NCI-H2081 treated with DMSO at 0.1 percent for 48 hours (cell line): ENCODE data around the gene FAM217A.
"Not testable (repeated sequence)": the region's sequence is repeated elsewhere in the genome, so short reads cannot be mapped to it uniquely, and the experiment has no call there.

Source experiments
- DNase-seq: peaks from one replicate; lab custom pipeline; 2025; lab: John Stamatoyannopoulos, UW

Gene FAM217A, protein sequence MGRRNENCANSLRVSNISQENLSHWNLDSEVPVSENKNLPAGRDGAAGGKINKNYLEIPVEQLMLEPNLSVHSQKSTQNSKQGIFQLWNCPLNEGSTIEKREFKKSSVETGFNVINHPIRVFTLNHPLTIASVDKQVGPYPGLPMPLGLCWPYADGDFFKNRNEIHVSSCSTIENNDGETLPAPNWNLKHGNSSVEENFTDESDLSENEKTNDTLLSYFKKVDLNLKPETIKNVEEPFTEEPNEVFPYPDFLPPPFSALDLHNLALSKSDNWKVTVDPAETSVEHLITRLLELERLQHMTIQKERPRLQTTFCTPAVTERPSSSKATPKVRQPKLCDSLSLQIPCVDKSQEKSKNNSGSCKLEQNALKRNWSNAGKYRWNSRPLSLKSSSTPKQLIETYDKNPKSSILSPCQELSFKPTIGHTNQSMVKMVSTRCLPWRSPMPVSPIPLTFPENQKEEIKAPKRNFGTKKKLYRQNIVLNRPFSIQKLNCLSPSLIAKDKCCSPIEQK

DNA sequence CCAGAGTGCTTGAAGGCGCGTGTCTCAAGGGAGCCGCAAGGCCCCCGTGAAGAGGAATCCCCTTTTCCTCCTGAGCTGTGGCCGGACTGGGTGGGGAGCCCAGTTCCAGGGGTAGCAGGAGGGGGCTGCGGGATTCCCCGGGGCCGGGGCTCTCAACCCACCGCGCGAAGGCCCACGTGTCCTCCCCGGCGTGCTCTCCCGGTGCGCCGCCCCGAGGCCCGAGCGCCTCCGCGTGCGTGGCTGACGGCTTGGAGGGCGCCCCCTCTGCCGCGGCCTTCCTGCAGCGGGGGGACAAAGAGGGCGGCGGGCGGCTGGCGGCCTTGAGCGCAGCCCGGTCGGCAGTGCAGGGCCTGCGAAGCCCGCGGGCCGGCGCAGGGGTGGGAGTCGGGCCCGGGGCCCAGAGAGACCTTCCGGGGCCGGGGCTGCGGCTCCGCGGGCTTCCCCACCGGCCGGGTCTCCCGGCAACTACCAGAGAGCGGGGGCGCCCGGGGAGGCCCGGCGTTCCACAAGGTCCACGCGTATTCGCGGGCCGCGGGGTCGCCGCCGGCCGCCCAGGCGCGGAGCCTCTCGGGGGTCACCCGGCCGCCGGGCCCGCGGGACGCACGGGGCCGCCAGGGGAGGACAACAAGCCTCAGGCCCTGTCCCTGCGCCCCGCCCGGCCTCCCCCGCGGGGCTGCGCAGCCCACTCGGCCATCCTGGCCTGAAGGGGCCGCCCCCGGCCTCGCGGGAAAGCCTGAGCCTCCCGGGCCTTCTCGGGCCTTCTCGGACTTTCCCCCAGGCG is at the start of gene FAM217A:
FAM217A (minus strand) TSS at position 447 of the 781 bp plus-strand sequence. CDS start 1,723 bp downstream, outside the sequence.
- DNase-seq = no peak

DNA sequence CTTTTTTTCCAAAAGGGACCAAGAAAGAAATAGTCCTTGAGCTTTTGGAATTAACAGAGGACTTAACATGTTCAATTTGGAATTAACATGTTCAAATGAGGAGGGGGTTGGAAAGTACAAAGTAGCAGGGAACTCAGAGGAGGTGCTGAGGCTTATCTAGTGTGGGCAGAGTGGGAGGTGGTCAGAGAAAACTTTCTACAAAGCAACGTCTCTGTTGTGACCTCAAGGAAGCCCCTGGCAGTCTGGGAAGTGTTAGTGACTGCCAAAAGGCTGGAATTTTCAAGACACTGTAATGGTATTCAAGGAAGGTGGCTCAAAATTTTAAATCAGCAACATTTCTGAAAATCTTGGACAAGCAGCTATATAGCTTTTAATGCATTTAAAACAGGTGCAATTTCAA is 49.1 kb upstream of the FAM217A start:
- no peak for DNase-seq

DNA sequence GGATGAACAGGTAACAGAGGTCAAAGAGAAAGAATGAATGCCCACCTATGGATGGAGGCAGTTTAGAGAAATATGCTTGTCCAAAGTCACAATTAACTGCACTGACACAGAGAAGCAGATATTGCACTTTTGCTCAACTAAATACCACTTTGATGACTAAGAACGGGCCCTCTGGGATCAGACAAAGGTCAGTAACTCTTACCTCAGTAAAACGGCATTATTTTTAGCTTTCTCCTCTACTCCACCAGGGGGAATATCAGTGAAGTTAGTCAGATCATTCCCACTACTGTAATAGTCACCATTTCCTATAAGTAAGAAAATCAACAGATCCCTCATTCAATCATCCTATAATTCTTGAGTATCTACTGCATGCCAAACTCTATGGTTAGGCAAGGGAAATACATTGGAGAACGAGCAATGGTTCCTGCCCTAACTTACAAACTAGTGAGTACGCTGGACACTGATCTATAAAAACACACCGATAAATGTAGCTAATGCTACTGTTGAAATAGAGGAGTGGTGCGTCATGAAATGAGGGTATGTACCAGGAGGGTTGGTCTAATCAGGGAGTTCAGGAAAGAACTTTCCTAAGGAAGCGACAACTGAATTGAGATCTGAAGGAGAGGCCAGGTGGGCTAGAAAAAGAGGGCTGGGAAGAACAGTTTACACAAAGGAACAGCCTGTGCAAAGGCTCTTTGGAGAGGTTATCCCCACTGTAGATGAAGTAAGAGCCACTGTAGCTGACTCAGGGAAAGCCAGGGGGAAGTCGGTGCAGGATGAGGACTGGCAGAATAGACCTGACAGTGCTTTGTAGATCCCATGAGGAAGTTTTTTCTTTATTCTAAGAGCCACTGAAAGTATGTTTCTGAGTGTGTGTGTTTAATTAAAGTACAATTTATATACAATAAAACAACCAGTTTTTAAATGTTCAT is 47.3 kb upstream of the FAM217A start:
- DNase-seq = no peak

DNA sequence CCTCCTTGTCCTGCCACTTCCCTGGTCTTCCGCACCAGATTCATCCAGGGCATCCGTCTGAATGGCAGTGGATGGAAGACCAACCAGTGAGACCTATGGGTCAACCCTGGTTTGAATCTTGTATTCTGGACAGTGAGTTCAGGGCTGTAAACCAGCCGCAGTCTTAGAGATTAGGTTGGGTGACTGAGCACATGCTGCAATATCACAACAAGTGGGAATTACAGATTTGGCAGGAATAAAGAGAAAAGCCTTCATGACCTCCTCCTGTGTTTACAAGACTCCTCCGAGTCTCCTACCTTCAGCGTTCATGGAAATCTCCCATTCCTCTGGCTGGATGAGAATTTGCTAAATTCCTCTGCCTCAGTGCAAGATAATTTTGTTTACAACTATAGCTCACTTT is 46.6 kb upstream of the FAM217A start:
- no peak for DNase-seq

DNA sequence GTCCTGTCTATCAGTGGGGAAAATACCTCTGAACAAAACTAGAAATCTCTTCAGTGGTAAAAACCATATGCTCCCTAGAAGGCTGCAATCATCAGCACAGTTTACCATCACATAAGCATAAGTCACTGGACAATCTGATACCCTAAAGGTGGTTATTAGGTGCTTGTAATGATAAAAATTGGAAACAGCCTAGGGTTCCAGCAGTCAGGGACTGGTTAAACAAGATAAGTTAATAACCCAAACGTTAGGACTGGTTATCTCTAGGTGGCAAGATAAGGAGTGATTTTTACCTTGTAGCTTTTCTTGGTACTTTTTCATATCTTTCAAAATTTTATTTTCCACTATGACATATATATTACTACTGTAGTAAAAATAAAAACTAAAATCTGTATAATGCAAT is 45.4 kb upstream of the FAM217A start:
- no peak for DNase-seq

DNA sequence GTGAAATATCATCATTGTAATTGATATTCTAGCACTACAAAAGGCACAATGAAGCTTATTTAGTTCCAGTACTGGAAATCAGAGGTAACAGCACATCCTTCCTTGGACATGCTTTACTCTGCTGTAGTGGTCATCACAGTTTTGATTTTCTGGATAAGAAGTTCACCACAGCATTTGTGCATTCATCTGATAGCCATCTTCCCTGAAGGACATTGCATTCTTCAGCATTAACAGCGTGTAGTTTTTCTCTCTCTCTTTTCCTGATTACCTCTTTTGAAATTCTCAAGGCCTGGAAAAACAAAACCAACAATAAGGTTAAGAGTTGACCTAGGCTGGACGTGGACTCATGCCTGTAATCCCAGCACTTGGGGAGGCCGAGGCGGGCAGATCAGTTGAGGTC is 36.8 kb upstream of the FAM217A start:
- DNase-seq = no peak

DNA sequence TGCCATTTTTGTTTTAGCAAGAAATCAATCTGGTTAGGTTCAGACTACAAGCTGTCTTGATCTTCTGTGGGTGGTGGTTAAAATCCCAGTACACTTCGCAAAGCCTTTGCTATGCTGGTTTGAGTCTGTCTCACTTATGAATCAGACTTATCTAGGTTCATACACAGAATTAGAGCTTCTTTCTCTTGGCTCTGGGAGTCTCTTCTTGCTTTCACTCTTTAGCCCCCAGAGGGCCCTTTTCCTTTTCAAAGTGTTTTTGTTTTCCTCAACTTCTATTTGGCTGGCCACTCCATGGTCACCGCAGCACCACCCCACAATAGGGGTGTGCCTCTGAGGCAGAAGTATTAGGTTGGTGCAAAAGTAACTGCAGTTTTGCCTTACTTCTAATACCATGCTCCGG is 35.2 kb upstream of the FAM217A start:
- no peak for DNase-seq

DNA sequence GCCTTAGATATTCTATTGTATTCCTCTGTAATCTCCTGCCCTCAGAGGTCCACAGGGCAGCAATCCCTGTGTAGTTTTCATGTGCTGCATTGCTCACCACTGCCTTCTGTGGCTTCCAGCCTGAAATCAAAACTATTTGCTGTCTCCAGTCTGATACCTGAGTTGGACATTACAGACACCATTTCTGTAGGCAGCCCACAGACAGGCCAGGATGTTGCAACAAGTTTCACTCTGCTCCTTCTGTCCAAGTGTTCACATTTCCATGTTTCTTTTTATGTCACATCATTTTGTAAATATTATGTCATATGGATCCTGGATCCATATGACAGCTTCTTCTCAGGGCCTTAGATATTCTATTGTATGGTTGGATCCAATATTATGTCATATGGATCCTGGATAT is 34.7 kb upstream of the FAM217A start:
- DNase-seq = no peak

DNA sequence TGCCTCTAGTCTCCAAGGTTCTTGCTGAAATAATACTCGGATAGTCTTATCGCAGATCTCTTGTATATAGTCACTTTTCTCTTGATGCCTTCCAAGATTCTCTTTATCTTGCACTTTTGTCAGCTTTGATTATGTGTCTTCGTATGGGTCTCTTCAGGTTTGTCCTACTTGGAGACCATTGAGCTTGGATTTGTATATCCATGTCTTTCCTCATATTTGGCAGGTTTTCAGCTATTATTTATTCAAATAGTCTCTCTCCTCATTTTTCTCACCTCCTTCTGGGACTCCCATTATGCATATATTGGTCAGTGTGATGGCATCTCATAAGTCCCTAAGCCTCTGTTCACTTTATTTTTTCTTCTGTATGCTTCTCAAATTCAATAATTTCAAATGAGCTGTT is 33.4 kb upstream of the FAM217A start:
- DNase-seq = no peak

DNA sequence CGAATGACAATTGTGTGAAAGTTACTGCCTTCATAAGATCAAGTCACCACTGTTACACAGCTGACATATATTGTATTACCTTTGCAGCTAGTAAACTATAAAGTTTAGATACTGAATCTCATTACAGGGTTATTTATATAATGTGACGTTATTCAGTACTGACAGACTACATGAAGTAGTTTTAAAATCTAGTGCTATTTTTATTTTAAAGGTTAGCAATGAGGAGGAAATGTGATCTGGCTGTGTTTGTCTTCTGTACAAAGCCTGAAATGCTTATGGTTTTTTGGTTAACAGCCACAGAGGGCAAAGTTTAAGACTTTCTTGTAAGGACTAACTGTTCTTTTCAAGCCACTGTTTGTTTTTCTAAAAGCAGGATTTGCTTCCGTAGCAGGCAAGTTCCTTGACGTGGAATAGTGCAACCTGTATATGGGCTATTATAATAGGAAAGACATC is 30.5 kb upstream of the FAM217A start:
- DNase-seq = not testable (repeated sequence)

DNA sequence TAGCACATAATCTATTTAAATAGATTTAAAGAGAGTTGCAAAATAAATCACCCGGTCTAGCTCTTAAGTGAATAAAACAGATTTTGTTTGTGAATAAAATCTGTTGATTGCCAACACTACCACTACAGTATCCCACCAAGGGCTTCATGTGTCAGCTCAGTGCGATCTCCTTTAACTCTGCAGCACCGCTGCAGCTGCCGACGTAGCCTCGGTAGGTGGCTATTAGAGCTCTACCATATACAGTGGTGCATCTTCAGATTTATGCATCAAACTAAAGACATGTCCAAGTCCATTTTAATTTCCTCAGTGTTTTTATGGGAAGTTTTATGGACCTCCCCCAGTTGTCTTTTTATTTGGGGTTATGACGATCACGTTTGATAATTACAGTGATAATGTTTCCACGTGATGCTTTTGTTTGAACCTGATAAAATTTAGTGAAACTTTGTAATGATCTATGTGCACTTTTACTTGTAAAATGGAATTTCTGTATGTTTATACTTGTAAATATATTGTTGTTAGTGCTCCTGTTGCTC is 29.7 kb upstream of the FAM217A start:
- no peak for DNase-seq

DNA sequence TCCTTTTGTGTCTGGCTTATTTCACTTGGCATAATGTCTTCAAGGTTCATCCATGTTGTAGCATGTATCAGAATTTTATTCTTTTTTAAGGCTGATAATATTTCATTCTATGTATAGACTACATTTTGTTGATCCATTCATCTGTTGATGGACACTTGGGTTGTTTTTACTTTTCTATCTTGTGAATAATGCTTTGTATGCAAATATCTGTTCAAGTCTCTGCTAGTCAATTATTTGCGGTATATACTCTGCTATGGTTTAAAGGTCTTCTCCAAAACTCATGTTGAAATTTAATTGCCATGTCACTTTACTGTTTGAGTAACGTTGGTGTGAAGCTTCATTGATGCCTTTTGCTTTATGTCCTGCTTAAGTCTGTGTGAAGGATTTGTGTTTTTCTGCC is 28.9 kb upstream of the FAM217A start:
- DNase-seq = no peak

DNA sequence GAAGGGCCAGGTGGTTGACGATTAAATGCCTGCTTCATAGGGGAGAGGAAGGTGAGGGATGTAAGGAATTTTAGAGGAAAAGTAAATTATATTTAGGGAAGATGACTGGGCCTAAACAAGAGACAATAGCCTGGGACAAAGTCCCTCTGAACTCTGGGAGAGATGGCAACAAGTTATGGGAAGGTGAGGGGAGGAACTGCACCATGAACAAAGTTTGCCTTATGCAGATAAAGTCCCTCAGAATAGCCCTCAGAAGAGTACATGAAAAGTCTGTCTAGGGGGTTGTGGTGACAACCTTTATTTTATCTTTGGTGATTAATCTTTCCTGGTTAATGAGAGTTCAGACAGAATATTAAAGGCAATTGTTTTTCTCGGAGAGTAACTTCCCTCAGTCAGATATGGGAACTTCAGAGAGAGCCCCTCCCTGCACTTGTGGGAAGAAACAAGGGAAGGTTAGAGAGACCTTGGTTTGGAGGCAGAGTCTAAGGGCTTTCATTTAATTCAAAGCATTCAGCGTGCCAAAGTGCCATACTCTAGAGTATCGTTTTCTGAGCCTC is 27.1 kb upstream of the FAM217A start:
- DNase-seq = no peak

DNA sequence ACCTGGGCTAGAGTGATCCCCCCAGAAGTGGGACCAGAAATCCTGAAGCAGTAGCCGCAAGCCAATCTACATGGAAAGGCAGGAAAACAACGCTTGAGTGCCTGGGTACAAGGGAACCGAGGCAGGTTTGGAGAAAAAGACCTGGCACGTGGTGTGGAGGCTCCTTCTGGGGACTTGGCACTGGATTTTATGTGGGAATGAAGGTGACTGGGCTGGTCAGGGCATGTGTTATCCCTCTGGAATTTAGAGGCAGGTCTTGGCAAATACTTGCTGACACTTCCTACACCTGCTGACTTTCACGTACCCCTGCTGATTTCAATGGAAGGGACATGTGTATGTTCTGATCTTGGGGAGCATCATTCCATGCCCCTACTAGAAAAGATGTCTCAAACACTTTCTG is 25.0 kb upstream of the FAM217A start:
- DNase-seq = no peak

DNA sequence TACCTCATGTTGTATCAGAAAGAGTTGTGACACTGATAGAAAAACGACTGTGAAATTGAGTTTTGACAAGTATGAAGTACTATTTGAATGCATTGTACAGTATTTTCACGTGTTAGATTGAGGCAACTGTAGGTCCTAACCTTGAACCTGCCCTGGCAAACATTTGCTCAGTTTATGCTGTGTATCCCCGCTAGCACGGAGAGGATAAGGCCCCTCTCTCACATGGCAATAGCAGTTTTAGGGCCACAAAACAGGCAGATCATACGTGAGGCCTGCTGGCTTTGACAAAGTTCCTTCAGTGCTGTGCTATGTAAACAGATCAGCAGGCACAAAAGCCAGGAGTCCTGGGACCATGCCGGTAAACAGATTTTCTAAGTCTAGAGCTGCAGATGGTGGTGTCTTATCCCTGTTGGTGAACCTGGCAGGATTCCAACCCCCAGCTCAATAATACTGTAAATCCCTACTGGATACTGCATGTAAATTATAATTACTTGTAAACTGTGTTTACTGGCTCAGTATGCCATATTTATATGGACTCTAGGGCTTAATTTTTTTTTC is 23.8 kb upstream of the FAM217A start:
- DNase-seq = peak; percentile 80

DNA sequence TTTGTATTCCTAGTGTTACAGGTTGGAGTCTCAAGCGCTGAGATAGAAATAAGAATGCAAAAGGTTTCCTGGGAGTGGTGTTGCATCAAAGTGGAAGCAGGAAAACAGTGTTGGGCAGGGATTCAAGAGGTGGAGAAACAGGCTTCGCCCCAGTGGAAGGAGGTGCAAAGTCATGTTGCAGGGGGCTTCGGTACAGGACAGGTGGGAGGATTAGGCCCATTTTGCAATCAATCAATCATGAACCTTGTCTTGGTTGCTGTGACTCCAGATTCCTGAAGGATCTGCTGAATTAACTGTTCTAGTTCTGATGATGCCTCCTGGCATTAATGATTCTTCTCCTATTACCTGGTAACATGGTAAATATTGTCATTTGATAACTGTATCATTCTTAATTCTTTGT is 22.4 kb upstream of the FAM217A start:
- no peak for DNase-seq

DNA sequence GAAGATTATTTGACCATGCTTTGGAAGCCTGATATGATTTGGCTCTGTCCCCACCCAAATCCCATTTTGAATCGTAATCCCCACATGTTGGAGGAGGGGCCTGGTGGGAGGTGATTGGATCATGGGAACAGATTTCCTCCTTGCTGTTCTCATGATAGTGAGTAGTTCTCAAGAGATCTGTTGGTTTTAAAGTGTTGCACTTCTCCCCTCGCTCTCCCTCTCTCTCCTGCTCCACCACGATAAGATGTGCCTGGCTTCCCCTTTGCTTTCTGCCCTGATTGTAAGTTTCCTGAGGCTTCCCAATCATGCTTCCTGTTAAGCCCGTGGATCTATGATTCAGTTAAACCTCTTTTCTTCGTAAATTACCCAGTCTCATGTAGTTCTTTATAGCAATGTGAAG is 21.7 kb upstream of the FAM217A start:
- DNase-seq = no peak

DNA sequence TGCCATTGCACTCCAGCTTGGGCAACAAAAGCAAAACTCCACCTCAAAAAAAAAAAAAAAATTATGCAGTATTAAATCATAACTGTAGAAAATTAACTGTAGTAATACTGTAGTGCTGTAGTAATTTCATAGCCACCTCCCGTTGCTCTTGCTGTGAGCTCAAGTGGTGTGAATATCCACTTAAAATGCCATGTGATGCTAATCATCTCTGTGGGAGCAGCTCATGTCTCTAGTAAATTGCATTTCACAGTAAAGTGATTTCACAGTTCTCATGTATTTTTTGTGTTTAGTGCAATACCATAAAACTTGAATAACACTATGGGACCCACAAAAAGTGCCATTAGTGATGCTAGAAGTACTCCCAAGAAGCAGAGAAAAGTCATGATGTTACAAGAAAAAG is 14.4 kb upstream of the FAM217A start:
- DNase-seq = peak; percentile 27

DNA sequence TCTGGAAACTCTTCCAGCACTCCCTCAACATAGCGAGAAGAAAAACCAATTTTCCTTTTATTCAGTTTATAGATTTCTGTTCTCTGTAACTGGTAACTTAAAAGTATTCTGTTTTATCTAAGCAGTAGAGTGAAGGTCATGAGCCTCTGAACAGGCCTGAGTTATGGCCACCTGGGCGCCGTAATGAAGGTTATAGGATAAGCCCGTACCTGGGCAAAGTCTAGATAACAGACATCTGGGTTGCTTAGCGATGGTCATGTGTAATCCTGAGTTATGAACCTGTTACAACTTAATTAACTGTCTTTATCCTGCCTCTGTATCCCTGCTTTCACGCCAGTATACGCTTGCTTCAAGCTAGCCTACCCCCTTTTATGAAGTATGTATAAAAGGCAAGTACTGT is 13.0 kb upstream of the FAM217A start:
- no peak for DNase-seq

DNA sequence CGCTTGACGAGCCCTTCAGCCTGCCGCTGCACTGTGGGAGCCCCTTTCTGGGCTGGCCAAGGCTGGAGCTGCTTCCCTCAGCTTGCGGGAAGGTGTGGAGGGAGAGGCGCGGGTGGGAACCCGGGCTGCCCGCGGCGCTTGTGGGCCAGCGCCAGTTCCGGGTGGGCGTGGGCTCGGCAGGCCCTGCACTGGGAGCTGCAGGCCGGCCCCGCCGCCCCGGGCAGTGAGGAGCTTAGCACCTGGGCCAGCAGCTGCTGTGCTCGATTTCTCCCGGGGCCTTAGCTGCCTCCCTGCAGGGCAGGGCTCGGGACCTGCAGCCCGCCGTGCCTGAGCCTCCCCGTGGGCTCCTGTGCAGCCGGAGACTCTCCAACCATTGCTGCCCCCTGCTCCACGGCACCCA is 11.1 kb upstream of the FAM217A start:
- DNase-seq = not testable (repeated sequence)

DNA sequence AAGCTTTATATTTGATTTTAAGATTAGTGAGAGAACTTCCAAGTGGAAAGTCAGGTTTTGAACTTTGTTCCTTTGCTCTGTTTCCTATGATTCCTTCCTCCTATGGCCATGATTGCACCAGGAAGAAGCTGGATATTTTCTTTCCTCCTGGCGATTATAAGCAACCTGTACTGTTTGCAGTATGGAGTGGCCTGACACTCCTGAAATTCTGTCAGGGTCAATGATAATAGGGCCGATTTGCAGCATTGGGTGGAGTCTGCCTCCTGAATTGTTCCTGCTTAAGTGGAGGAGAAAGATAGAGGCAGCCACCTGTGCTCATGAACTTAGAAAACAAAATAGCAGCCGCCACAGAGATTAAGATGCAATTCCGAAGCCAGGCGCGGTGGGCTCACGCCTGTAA is 9.8 kb upstream of the FAM217A start:
- no peak for DNase-seq
